ENCODE data around the gene PFKM. TPM values are rescaled to one million over a fixed set of nuclear protein-coding genes. Genes with fewer than 3 reads are reported as not detected.

PFKM gene
- total and polyA plus RNA-seq, 9 of the 15 experiments (the other 6 are each of a cell fraction or from before 2014, with no cell fraction given), result 16.5 to 39.9 (median 31.7) TPM

DNA sequence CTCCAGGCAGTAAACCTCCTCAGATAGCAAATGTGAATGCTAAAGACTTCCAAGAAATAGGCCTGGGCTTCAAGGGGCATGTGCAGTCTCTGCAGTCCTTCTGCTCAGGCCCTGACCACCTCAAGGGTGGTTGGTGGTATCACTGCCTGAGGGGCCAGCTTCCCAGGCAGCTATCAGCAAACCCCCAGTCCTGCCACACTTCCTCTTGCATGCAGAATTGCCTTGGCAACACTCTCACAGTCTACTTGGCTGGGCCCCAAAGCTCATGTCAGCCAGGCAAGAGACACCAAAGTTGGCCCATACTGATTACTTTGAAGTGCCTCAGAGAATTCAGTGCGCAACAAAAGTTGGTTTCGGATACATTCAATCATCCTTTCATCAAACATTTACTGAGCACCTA is 41.6 kb downstream of the PFKM start:
- H4K20me1 ChIP-seq (replicated peaks; ENCODE audit: control insufficient read depth, insufficient read depth, low read length), result no peaks in the 10 kb centered on the region
- no peaks in the 10 kb centered on the region for H3K27me3 ChIP-seq (ENCODE audit: control insufficient read depth in 2 of 2, insufficient read depth in 2 of 2, low read length in 2 of 2)
- DNase-seq (ENCODE audit: extremely low read depth in 1 of 4, low spot score in 3 of 4) (peak in 1 of 4 experiments; percentile 37), FAIRE-seq (no peak), ATAC-seq (no peak)
- H3K4me1 ChIP-seq (replicated peaks in 1 of 2; ENCODE audit: control insufficient read depth in 2 of 2, insufficient read depth in 2 of 2, low read length in 2 of 2), result peaks cover 4 to 7% of the 10 kb centered on the region in 2 experiments
- BruUV-seq (replicated peaks), result no TSS peak
- H3K27ac ChIP-seq (ENCODE audit: extremely low read depth, low read depth, low read length), result no peak overlapping the region
- in situ Hi-C loops (cut with MboI) (loop anchor here (10.0 kb wide), 1 partner anchor 196 kb away; the partner anchor contains the start of gene TMEM106C), intact Hi-C loops (cut with micrococcal nuclease) (loop anchor here (10.0 kb wide), 2 partner anchors 166 to 446 kb away; no protein-coding TSS in a partner anchor)
- H3K4me3 ChIP-seq, result no peak overlapping the region
- H3K9ac ChIP-seq (ENCODE audit: insufficient read depth in 1 of 2, low read depth in 2 of 2, low read length in 2 of 2), result peak overlapping the region in 1 of 2 experiments; percentile 43; a peak in 2 of 4 replicates
- no peaks in the 10 kb centered on the region for H3K9me3 ChIP-seq (replicated peaks; ENCODE audit: control insufficient read depth, insufficient read depth, low read depth, low read length)
- POLR2A ChIA-PET, result no interaction called here
- no peak overlapping the region for H3K4me2 ChIP-seq (ENCODE audit: insufficient read depth, low read length)
- CTCF ChIA-PET (ENCODE audit: low intra/inter-chr PET ratio), result no interaction called here
- H3K79me2 ChIP-seq (ENCODE audit: control insufficient read depth, insufficient read depth, low read length), result peaks cover 13% of the 10 kb centered on the region; the same call in 2 of the 3 replicates
- H2AFZ ChIP-seq (ENCODE audit: low read depth, low read length), result peak overlapping the region; percentile 54; the same call in 1 of the 2 replicates
- no peaks in the 10 kb centered on the region for H3K36me3 ChIP-seq (ENCODE audit: control insufficient read depth, insufficient read depth, low read length)
- TF ChIP-seq OTX1 (CRISPR knock-in tag; IDR thresholded peaks at IDR 0.05), result no peak
- TF ChIP-seq, protein P1, sequence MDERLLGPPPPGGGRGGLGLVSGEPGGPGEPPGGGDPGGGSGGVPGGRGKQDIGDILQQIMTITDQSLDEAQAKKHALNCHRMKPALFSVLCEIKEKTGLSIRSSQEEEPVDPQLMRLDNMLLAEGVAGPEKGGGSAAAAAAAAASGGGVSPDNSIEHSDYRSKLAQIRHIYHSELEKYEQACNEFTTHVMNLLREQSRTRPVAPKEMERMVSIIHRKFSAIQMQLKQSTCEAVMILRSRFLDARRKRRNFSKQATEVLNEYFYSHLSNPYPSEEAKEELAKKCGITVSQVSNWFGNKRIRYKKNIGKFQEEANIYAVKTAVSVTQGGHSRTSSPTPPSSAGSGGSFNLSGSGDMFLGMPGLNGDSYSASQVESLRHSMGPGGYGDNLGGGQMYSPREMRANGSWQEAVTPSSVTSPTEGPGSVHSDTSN (CRISPR knock-in tag; IDR thresholded peaks at IDR 0.05; ENCODE audit: low read depth), result no peak
- TF ChIP-seq, protein P1 (tag; conservative IDR thresholded peaks at IDR 0.05; ENCODE audit: low read depth), result 0 out of 2 replicates have a peak, but pooled peaks have one; percentile 40
- no peak for TF ChIP-seq FOXJ3 (CRISPR knock-in tag; IDR thresholded peaks at IDR 0.05)
- TF ChIP-seq, protein P2, sequence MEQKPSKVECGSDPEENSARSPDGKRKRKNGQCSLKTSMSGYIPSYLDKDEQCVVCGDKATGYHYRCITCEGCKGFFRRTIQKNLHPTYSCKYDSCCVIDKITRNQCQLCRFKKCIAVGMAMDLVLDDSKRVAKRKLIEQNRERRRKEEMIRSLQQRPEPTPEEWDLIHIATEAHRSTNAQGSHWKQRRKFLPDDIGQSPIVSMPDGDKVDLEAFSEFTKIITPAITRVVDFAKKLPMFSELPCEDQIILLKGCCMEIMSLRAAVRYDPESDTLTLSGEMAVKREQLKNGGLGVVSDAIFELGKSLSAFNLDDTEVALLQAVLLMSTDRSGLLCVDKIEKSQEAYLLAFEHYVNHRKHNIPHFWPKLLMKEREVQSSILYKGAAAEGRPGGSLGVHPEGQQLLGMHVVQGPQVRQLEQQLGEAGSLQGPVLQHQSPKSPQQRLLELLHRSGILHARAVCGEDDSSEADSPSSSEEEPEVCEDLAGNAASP (IDR thresholded peaks at IDR 0.05), result no peak
- peak; percentile 50; the same call in 1 of the 2 replicates for TF ChIP-seq SPI1 (IDR thresholded peaks at IDR 0.05; ENCODE audit: borderline replicate concordance, low read depth, low read length)
- no peak for TF ChIP-seq ZNF165 (CRISPR knock-in tag; IDR thresholded peaks at IDR 0.05; ENCODE audit: borderline replicate concordance)
- peak; percentile 83 for TF ChIP-seq ZNF134 (CRISPR knock-in tag; conservative IDR thresholded peaks at IDR 0.05)
- TF ChIP-seq ZNF507 (tag; conservative IDR thresholded peaks at IDR 0.05), result no peak
- no peak for TF ChIP-seq PHF8 (IDR thresholded peaks at IDR 0.05; ENCODE audit: borderline replicate concordance, low read length)
- TF ChIP-seq RBM14 (IDR thresholded peaks at IDR 0.05; ENCODE audit: borderline replicate concordance, insufficient read depth, low read depth, low read length), result no peak
- TF ChIP-seq RFX1 (IDR thresholded peaks at IDR 0.05), result peak; percentile 49; the same call in 1 of the 2 replicates
- TF ChIP-seq BHLHE40 (IDR thresholded peaks at IDR 0.05; ENCODE audit: low read length), result no peak
- no peaks in the 10 kb centered on the region for H3K9me1 ChIP-seq (ENCODE audit: control insufficient read depth, insufficient read depth, low read length)
- WGBS (ENCODE audit: insufficient coverage, low coverage, missing lambda C conversion rate), result 57% methylated on average over 2 of the region's 2 CpGs
